Measurements from ENCODE around the gene PDSS1. TPM values are rescaled to one million over a fixed set of nuclear protein-coding genes. Genes with fewer than 3 reads are reported as not detected.

The PDSS1 gene
- total RNA-seq, 1 donor from 2014 or later, result 18.4 TPM

DNA sequence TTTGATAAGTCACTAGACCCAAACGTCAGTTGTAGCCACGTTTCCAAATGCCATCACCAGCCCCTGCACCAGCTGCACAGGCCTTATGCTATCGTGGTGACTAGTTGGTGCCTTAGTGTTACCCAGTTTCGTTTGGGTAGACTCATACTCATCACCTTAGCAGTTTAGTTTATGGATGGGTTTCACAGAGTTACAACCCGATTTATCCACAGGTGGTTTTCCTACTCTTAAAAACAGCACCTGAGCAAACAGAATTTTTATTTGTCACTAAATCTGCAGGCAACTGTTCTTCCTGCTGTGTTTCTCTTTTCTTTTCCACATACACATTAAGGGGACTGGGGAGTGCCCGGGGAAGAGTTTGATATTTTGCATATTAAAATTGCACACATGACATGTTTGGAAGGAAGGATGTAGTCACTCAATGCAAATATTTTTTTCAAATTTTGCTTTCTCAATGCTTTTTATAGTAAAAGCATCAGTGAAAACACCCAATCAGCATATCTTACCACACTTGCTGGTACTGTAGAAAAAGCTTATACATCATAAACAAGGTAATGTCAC lies 41.6 kb downstream of the PDSS1 start:
- Histone ChIP-seq H3K4me3 (no peak overlapping the region), H3K36me3 (peaks cover 0 to 20% of the 10 kb centered on the region in 2 donors), H3K4me1 (no peaks in the 10 kb centered on the region), H3K27ac (no peak overlapping the region), H3K9me3 (no peaks in the 10 kb centered on the region), H3K27me3 (no peaks in the 10 kb centered on the region)
- TF ChIP-seq POLR2A (IDR thresholded peaks at IDR 0.05), result no peak
- no peak for TF ChIP-seq POLR2AphosphoS5 (IDR thresholded peaks at IDR 0.05; ENCODE audit: insufficient read depth in 1 of 2, low read depth in 1 of 2)
- TF ChIP-seq CTCF (IDR thresholded peaks at IDR 0.05), result no peak
- intact Hi-C loops (cut with DNase I), result no loop called here
- DNase-seq (ENCODE audit: extremely low spot score in 2 of 2), result no peak

DNA sequence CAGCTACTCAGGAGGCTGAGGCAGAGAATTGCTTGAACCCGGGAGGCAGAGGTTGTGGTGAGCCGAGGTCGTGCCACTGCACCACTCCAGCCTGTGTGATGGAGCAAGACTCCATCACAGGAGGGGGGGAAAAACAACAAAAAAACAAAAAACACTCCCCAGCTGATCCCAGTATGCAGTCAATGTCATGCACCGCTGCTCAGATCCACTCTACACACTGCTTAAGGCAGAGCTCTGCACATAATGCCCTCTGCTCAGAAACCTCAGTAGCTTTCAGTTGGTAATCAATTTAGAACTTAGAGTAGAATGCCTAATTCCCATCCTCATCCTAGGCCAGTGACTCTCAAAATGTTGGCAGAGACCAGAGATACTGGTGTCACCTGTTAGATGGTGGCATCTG lies 43.9 kb downstream of the PDSS1 start:
- Histone ChIP-seq H3K27me3 (no peaks in the 10 kb centered on the region), H3K4me3 (no peak overlapping the region), H3K4me1 (no peaks in the 10 kb centered on the region), H3K9me3 (no peaks in the 10 kb centered on the region), H3K36me3 (peaks cover 0 to 23% of the 10 kb centered on the region in 2 donors), H3K27ac (no peak overlapping the region)
- no peak for DNase-seq (ENCODE audit: extremely low spot score in 2 of 2)
- intact Hi-C loops (cut with DNase I), result no loop called here
- TF ChIP-seq POLR2A (IDR thresholded peaks at IDR 0.05), result no peak
- TF ChIP-seq POLR2AphosphoS5 (IDR thresholded peaks at IDR 0.05; ENCODE audit: insufficient read depth in 1 of 2, low read depth in 1 of 2), result no peak
- no peak for TF ChIP-seq CTCF (IDR thresholded peaks at IDR 0.05)

DNA sequence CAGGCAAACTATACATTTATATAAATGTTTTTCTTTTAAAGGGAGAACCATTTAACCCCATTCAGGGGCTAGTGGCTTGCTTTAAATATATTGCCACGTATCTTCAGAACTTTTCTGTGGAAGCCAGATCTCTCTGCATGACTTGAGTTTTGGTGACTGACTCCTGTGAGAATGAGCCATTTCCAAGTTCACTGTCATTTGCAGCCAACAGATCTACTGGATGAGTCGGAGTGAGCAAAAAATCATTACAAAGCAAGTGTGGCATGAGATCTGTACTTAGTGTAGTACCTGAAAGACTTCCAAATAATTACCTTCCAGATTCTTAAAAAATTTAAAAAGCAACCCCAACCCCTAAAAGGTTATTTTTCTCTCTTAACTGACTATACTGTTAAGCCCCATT lies 45.6 kb downstream of the PDSS1 start:
- peaks cover 0 to 23% of the 10 kb centered on the region in 2 donors for H3K36me3 ChIP-seq
- no peak for DNase-seq (ENCODE audit: extremely low spot score in 2 of 2)
- no peak overlapping the region for H3K27ac ChIP-seq
- no peak overlapping the region for H3K4me3 ChIP-seq
- no peaks in the 10 kb centered on the region for H3K27me3 ChIP-seq
- H3K4me1 ChIP-seq, result no peaks in the 10 kb centered on the region
- intact Hi-C loops (cut with DNase I), result no loop called here
- TF ChIP-seq POLR2A (IDR thresholded peaks at IDR 0.05), result no peak
- H3K9me3 ChIP-seq, result no peaks in the 10 kb centered on the region

GRCh38 chr10:26743841-26744240 lies 46.3 kb downstream of the PDSS1 start:
- DNase-seq (ENCODE audit: extremely low spot score in 2 of 2), result no peak
- H3K27me3 ChIP-seq, result no peaks in the 10 kb centered on the region
- no peak overlapping the region for H3K4me3 ChIP-seq
- intact Hi-C loops (cut with DNase I), result no loop called here
- H3K4me1 ChIP-seq, result no peaks in the 10 kb centered on the region
- no peaks in the 10 kb centered on the region for H3K9me3 ChIP-seq
- H3K27ac ChIP-seq, result no peak overlapping the region
- H3K36me3 ChIP-seq, result peaks cover 0 to 23% of the 10 kb centered on the region in 2 donors
- TF ChIP-seq POLR2AphosphoS5 (IDR thresholded peaks at IDR 0.05; ENCODE audit: insufficient read depth in 1 of 2, low read depth in 1 of 2) (no peak), POLR2A (IDR thresholded peaks at IDR 0.05) (no peak), CTCF (IDR thresholded peaks at IDR 0.05) (no peak)

DNA sequence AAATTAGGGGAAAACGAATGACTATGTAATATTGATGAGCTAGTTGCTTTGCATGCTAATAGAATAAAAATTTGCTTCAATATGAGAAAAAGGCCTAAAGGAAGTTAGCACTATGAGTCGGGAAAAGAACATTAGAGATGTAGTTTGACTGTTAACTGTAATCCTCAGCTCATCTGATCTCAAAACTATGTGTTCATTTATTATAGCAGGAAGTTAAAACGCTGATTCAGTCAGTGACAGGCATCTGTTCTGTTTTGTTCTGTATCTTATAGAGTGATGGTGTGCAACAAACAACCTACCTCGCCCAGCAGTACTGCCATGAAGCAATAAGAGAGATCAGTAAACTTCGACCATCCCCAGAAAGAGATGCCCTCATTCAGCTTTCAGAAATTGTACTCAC lies 48.6 kb downstream of the PDSS1 start:
- peaks cover 0 to 23% of the 10 kb centered on the region in 2 donors for H3K36me3 ChIP-seq
- intact Hi-C loops (cut with DNase I), result no loop called here
- TF ChIP-seq POLR2AphosphoS5 (IDR thresholded peaks at IDR 0.05; ENCODE audit: insufficient read depth in 1 of 2, low read depth in 1 of 2) (no peak), CTCF (IDR thresholded peaks at IDR 0.05) (no peak), POLR2A (IDR thresholded peaks at IDR 0.05) (no peak)
- H3K4me3 ChIP-seq, result no peak overlapping the region
- no peaks in the 10 kb centered on the region for H3K27me3 ChIP-seq
- no peak for DNase-seq (ENCODE audit: extremely low spot score in 2 of 2)
- H3K4me1 ChIP-seq, result no peaks in the 10 kb centered on the region
- H3K9me3 ChIP-seq, result no peaks in the 10 kb centered on the region
- H3K27ac ChIP-seq, result no peak overlapping the region
